ENCODE measurements around the gene PCP4.

GRCh38 chr21:39927304-39927886, 60.2 kb downstream of the PCP4 start:
- no peak for TF ChIP-seq CTCF (IDR thresholded peaks at IDR 0.05; ENCODE audit: insufficient read depth, low read length, poor library complexity, severe bottlenecking)
- no peak for TF ChIP-seq EZH2phosphoT487 (conservative IDR thresholded peaks at IDR 0.05; ENCODE audit: low read length)
